Astrocyte of the cerebellum (primary cell): ENCODE results near the gene OCA2.

Source experiments
- DNase-seq: peaks from one replicate; pipeline ENCODE4 v3.0.0-alpha.2; 2011; ENCODE audit warnings: low read depth
- H3K4me3 ChIP-seq: 2 replicates; pipeline ENCODE4 v1.5.1; 2011; ENCODE audit warnings: mild to moderate bottlenecking, low read depth, low read length, moderate library complexity
- in situ Hi-C: cut with HindIII; loops from 2 replicates; pipeline ENCODE4 v1.10.0; 2017; ENCODE audit warnings: low sequenced_read_pairs
- TF ChIP-seq, protein P1 (sequence below): IDR thresholded peaks from 2 replicates; pipeline ENCODE4 v1.5.1; 2012; ENCODE audit warnings: low read length, low read depth, moderate library complexity, mild to moderate bottlenecking; ENCODE audit errors: missing control alignments

Gene OCA2

DNA sequence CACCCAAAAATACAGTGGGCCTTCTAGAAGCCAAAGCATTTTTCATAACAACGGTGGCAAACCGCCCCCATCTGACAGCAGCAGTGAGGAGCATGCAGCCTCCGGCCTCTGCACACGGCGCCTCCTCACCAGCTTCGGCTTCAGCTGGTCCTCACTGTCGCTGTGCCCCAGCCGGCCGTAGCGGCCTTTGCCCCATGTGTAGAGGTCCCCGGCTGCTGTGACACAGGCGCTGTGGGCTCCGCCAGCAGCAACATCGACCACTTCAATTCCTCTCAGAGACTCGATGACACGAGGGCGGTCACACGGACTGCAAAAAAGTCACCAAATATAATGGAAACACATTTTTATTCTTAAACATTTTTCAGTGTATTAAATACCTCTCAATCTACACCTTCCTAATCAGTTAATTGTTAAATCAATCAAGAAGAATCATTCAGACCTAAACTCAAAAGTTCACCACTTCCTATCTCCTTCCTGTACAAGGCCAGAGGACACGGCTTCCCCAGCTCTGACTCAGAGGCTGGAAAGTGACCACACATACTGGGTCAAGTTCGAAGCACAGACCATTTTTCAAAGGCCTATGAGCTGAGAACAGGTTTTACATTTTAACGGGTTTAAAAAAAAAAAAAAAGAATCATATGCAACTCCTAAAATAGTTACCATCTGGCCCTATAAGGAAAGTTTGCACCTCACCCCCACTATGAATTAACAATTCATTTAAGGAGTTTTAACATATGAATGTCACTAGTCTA lies 33.6 kb upstream of the OCA2 start:
- H3K4me3 ChIP-seq, result no peak overlapping the region
- no peak for DNase-seq
- in situ Hi-C loops, result no loop called here
- TF ChIP-seq, protein P1, sequence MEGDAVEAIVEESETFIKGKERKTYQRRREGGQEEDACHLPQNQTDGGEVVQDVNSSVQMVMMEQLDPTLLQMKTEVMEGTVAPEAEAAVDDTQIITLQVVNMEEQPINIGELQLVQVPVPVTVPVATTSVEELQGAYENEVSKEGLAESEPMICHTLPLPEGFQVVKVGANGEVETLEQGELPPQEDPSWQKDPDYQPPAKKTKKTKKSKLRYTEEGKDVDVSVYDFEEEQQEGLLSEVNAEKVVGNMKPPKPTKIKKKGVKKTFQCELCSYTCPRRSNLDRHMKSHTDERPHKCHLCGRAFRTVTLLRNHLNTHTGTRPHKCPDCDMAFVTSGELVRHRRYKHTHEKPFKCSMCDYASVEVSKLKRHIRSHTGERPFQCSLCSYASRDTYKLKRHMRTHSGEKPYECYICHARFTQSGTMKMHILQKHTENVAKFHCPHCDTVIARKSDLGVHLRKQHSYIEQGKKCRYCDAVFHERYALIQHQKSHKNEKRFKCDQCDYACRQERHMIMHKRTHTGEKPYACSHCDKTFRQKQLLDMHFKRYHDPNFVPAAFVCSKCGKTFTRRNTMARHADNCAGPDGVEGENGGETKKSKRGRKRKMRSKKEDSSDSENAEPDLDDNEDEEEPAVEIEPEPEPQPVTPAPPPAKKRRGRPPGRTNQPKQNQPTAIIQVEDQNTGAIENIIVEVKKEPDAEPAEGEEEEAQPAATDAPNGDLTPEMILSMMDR, result no peak

DNA sequence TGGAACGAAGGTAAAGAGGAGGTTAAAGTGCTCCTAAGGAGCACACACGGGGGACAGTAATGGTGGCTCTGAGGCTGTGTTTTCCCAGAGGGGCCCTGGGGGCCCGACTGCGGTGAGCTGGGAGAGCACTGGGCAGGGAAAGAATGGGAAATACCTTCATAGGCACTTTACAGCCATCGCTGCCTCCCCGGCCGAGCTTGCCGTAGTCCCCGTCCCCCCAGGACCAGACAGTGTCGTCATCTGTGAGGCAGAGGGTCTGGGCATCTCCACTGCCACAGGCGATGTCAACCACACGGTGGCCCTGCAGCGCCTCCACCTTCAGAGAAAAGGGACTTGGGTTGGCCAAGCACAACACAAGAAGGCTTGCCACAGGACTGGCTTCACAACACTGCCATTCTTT lies 32.8 kb upstream of the OCA2 start:
- DNase-seq, result no peak
- H3K4me3 ChIP-seq, result no peak overlapping the region
- in situ Hi-C loops, result no loop called here
- TF ChIP-seq, protein P1, result no peak

DNA sequence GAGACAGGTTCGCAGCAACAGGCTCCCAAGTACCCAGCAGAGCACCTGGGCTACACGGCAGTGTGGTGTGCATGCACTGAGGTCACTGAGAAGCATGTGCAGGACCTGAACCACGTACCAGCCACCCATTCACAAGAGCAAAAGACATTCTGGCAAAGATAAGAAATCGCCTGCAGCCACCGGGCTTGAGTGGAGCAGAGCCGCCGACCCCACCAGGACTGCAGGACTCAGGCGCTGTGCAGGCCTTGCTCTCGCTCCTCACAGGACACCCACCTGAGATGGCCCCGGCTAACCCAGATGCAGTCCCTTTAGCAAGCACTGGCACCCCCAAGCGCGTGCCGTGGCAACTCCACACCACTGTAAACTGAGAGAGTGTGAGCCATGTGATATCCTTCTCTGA lies 32.3 kb upstream of the OCA2 start:
- TF ChIP-seq, protein P1, result no peak
- H3K4me3 ChIP-seq, result no peak overlapping the region
- no peak for DNase-seq
- in situ Hi-C loops, result no loop called here

DNA sequence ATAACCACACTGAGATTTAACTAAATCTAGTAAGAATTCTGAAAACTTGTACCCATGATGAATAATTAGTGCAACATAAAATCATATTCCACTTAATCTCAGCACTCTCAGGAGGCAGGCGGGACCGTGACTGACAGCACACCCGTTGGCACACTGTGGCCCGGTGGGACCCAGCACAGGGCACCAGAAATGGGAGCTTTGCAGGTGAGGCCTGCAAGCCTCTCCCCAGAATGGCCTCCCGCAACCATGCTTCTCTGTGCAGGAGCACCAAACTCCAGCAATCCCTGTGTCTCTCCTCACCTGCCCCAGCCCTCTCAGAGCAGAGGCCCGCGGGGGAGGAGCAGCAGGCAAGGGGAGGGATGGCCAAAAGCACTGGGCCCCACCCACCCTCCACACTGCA lies 31.5 kb upstream of the OCA2 start:
- no peak overlapping the region for H3K4me3 ChIP-seq
- in situ Hi-C loops, result no loop called here
- DNase-seq, result no peak
- TF ChIP-seq, protein P1, result no peak

DNA sequence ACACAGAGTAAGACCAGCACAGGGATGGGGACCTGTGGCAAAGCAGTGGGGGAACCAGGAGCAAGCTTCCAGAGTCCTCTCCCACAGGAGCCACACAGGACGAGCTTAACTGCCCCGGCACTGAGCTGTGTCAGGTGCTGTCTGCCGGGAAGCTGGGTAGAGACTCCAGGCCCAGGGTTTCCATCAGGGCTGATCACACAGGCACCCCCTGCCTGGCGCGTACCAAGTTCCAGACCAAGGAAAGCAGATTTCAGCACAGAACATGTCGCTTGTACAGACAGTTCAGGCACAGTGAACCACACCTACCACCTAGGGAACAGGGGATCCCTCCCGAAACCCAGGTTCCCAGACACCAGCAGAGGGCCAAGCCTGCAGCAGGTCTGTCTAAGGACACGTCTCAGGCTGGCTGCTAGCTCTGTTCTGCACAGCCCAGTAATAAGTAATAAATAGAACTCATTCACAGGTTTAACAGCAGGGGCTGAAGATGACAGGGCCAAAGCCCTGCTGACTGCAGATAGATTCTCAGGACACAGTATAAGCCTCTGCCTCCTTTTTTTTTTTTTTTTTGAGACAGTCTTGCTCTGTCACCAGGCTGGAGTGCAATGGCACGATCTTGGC lies 30.2 kb upstream of the OCA2 start:
- no peak overlapping the region for H3K4me3 ChIP-seq
- TF ChIP-seq, protein P1, result no peak
- in situ Hi-C loops, result no loop called here
- DNase-seq, result no peak

DNA sequence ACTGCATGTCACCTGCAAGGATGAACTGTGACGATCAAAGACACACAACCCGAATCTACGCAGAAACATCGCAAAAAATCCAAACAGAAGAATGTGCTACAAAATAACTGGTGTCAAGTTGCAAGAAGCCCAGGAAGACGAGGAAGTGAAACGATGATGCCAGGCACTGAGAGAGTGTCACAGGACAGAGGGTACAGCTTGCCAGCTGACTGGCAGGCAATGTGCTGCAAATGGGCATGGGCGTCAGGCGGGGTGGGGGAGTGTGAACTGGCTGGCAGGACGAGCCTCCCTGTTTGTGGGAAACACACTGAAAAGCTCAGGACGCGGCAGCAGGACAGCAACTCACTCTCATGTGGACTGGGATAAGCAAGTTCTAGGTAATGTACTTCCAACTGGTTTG lies 28.9 kb upstream of the OCA2 start:
- TF ChIP-seq, protein P1, result no peak
- in situ Hi-C loops, result no loop called here
- DNase-seq, result no peak
- H3K4me3 ChIP-seq, result no peak overlapping the region
